Activated naive CD4-positive, alpha-beta T cell (primary cell): Measurements from ENCODE around the gene FAT2.

Experiments used
- DNase-seq, 4 experiments: peaks; one replicate each; lab custom pipeline; 2025; lab: John Stamatoyannopoulos, UW

Gene FAT2

DNA sequence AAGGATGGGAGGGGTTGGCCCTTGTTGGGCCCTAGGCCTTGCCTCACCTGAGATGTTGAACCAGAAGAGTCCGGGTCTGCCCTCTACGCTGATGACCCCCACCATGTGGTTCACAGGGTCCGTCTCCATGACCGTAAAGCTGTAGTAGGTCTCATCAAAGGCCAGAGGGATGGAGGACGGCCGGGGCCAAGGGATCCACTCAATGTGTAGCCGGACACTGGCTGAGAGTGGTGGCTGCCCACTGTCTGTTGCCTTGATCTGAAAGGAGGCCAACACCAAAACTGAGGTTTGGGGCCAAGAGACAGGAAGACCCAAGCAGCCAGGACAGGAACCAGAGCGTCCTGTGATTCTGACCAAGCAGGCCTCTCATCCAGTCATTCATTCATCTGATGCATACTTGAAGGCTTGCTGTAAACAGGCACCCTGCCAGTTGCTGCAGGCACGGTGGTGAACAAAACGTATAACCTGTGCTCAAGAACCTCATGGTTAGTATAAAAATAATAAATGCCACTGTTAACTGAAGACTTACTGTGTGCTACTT, 37.9 kb downstream of the FAT2 start:
- DNase-seq: no peak

- no peak for DNase-seq
These were observed 39.1 kb downstream of the FAT2 start for GRCh38 chr5:151551985-151552384.

GRCh38 chr5:151550146-151550545, 41.0 kb downstream of the FAT2 start:
- no peak for DNase-seq

DNA sequence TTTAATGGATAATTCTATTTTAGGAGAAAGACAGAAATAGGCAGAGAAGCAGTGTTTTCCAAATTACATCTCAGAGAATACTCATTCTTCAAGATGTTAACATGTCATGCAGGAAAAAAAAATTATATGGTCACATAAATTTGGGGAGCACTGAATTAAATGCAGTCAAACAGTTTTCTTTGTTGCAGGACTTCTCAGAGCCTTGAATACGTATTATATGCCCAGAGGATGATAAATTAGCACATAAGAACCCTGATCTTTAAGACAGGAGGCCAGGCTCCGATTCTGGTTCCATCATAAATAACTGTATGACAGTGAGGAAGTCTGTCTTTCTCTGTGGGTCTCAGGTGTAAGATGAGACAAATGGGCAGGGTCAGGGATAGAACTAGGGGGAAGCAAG, 41.4 kb downstream of the FAT2 start:
- no peak for DNase-seq

DNA sequence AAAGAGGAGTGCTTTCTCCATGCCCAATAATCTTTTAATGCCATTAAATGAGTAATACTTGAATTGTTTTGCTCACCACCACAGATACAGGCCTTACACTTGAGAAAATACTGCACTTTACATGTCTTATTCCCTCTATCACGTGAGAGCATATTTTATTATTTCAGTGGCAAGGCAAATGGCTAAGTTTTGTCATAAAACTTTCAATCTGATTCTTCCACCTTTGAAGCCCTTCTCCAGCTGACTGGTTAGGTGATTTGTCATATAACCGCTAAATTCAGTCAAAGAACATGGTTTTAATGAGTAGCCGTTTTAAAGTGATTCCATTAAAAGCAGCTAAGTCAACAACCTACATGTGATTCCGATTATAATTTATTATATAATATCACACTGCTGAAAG, 43.8 kb downstream of the FAT2 start:
- no peak for DNase-seq

- DNase-seq: no peak
These were observed 49.6 kb downstream of the FAT2 start for GRCh38 chr5:151541571-151541970.
